Sigmoid colon (tissue), 4 donors: ENCODE measurements around the gene TMEM256.
"Not testable (repeated sequence)": the region's sequence is repeated elsewhere in the genome, so short reads cannot be mapped to it uniquely, and the experiment has no call there.

ENCODE experiments used
- POLR2A ChIP-seq, 2 donors: fragments of 450-650 bp; IDR thresholded peaks; one replicate each; pipeline ENCODE4 v1.6.1; 2016; ENCODE audit warnings: antibody characterized with exemption in 2 of 2, mild to moderate bottlenecking in 2 of 2, moderate library complexity in 2 of 2
- POLR2AphosphoS5 ChIP-seq, 4 donors: sonication (generic); formaldehyde crosslinking; IDR thresholded peaks; one replicate each; pipeline ENCODE4 v1.6.1; 2017; ENCODE audit warnings: antibody characterized with exemption in 4 of 4
- TF ChIP-seq, protein P1 (sequence below), 4 experiments: fragments of 450-650 bp in 3 of 4; fragments of 200-600 bp in 1 of 4; IDR thresholded peaks; one replicate each; pipeline ENCODE4 v1.5.1; 2016 to 2019; ENCODE audit warnings: antibody characterized with exemption in 4 of 4, mild to moderate bottlenecking in 3 of 4, moderate library complexity in 2 of 4

DNA sequence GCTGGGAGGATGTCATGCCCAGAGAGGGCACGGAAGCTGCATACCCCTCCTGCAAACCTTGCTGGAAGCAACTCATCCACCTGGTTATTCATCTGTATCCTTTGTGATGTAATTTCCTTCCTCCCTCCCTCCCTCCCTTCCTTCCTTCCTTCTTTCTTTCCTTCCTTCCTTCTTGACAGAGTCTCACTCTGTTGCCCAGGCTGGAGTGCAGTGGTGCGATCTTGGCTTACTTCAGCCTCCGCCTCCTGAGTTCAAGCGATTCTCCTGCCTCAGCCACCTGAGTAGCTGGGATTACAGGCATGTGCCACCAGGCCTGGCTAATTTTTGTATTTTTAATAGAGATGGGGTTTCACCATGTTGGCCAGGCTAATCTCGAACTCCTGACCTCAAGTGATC, 35.3 kb downstream of the TMEM256 start:
- TF ChIP-seq, protein P1, sequence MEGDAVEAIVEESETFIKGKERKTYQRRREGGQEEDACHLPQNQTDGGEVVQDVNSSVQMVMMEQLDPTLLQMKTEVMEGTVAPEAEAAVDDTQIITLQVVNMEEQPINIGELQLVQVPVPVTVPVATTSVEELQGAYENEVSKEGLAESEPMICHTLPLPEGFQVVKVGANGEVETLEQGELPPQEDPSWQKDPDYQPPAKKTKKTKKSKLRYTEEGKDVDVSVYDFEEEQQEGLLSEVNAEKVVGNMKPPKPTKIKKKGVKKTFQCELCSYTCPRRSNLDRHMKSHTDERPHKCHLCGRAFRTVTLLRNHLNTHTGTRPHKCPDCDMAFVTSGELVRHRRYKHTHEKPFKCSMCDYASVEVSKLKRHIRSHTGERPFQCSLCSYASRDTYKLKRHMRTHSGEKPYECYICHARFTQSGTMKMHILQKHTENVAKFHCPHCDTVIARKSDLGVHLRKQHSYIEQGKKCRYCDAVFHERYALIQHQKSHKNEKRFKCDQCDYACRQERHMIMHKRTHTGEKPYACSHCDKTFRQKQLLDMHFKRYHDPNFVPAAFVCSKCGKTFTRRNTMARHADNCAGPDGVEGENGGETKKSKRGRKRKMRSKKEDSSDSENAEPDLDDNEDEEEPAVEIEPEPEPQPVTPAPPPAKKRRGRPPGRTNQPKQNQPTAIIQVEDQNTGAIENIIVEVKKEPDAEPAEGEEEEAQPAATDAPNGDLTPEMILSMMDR (IDR thresholded peaks at IDR 0.05) = not testable (repeated sequence)
- not testable (repeated sequence) for TF ChIP-seq POLR2A, POLR2AphosphoS5 (IDR thresholded peaks at IDR 0.05)
